Lower lobe of right lung (tissue), 2 donors: ENCODE data around the gene TMEM220. TPM values are rescaled to one million over a fixed set of nuclear protein-coding genes. Genes with fewer than 3 reads are reported as not detected.

Experiments used
- ATAC-seq, 2 donors: fragments of 200-7000 bp; cut with Tn5 transposase; one replicate each; pipeline ENCODE4 v1.9.1; 2020 to 2022; ENCODE audit warnings: mild to moderate bottlenecking in 2 of 2, moderate library complexity in 2 of 2
- DNase-seq: peaks from one replicate; pipeline ENCODE4 v3.0.0-alpha.2; 2020
- H3K27ac ChIP-seq: fragments of 200-600 bp; one replicate; pipeline ENCODE4 v1.8.0; 2022
- H3K27me3 ChIP-seq: fragments of 200-600 bp; one replicate; pipeline ENCODE4 v1.8.0; 2022; ENCODE audit warnings: low read depth
- H3K36me3 ChIP-seq: fragments of 200-600 bp; one replicate; pipeline ENCODE4 v1.8.0; 2022; ENCODE audit warnings: mild to moderate bottlenecking
- H3K4me1 ChIP-seq: fragments of 200-600 bp; one replicate; pipeline ENCODE4 v1.8.0; 2022
- H3K4me3 ChIP-seq: fragments of 200-600 bp; one replicate; pipeline ENCODE4 v1.8.0; 2022; ENCODE audit warnings: mild to moderate bottlenecking
- H3K9me3 ChIP-seq: fragments of 200-600 bp; one replicate; pipeline ENCODE4 v1.8.0; 2022
- CTCF ChIP-seq: fragments of 200-600 bp; IDR thresholded peaks from one replicate; pipeline ENCODE4 v1.8.0; 2022; ENCODE audit warnings: antibody characterized with exemption, mild to moderate bottlenecking
- intact Hi-C: fragments of 100-400 bp; cut with DNase I; formaldehyde crosslinking; loops from one replicate; pipeline ENCODE4 v1.11.0; 2022
- long read RNA-seq: library from polyadenylated mRNA; unstranded; transcript quantifications from one replicate; pipeline ENCODE4 v2.0.0, GENCODE V29; 2021
- total RNA-seq: library from RNA; stranded (reverse); fragmentation: NEBNext Ultra II Directional; extraction: Animal tissue kit (Norgen Biotek cat#: 25700); gene quantifications from one replicate; pipeline ENCODE4 v1.2.1, GENCODE V29; 2021
- donor health status: DM: no; HTN: yes; CAD: no; lungs with severe emphysema.

Gene TMEM220
- total RNA-seq: 10.8 TPM
- long read RNA-seq, partial matches to known transcripts: 0 of 18 reads
- long read RNA-seq, other reads (novel, unspliced or antisense): 12 of 18 reads

GRCh38 chr17:10729334-10730193 lies at the start of gene TMEM220:
Gene TMEM220 (minus strand): TSS chr17:10730023. CDS start chr17:10729851, 172 bp downstream.
- H3K4me1 ChIP-seq: peaks cover 7% of the 10 kb centered on the region
- DNase-seq (peak; percentile 87), ATAC-seq (peak; percentile 96 to 98)
- intact Hi-C loops: no loop called here
- H3K9me3 ChIP-seq: no peaks in the 10 kb centered on the region
- peak within 1 kb of the TSS; percentile 77 for H3K4me3 ChIP-seq
- H3K27me3 ChIP-seq: no peaks in the 10 kb centered on the region
- peaks cover 14% of the 10 kb centered on the region for H3K36me3 ChIP-seq
- peak within 1 kb of the TSS; percentile 93 for H3K27ac ChIP-seq
- no peak for TF ChIP-seq CTCF

- ATAC-seq: no peak
- intact Hi-C loops: no loop called here
Measured at GRCh38 chr17:10779609-10780008, 49.8 kb upstream of the TMEM220 start.

GRCh38 chr17:10777890-10778289 lies 48.1 kb upstream of the TMEM220 start:
- no peak for TF ChIP-seq CTCF
- no peak for DNase-seq
- ATAC-seq: no peak
- intact Hi-C loops: no loop called here
- H3K9me3 ChIP-seq: no peaks in the 10 kb centered on the region
- no peak overlapping the region for H3K27ac ChIP-seq
- H3K4me1 ChIP-seq: no peaks in the 10 kb centered on the region
- no peaks in the 10 kb centered on the region for H3K27me3 ChIP-seq
- H3K4me3 ChIP-seq: no peak overlapping the region
- no peaks in the 10 kb centered on the region for H3K36me3 ChIP-seq

More at GRCh38 chr17:10779609-10780008, 49.8 kb upstream of the TMEM220 start:
- Histone ChIP-seq H3K36me3 (no peaks in the 10 kb centered on the region), H3K27me3 (no peaks in the 10 kb centered on the region), H3K27ac (no peak overlapping the region), H3K4me3 (no peak overlapping the region), H3K9me3 (no peaks in the 10 kb centered on the region), H3K4me1 (no peaks in the 10 kb centered on the region)
- DNase-seq: no peak
- TF ChIP-seq CTCF: no peak

GRCh38 chr17:10777131-10777807 lies 47.4 kb upstream of the TMEM220 start:
- intact Hi-C loops: no loop called here
- Histone ChIP-seq H3K4me1 (no peaks in the 10 kb centered on the region), H3K9me3 (peaks cover 3% of the 10 kb centered on the region), H3K27ac (no peak overlapping the region), H3K27me3 (no peaks in the 10 kb centered on the region), H3K4me3 (no peak overlapping the region), H3K36me3 (no peaks in the 10 kb centered on the region)
- TF ChIP-seq CTCF: no peak
- DNase-seq: no peak
- no peak for ATAC-seq

GRCh38 chr17:10776381-10776780 lies 46.6 kb upstream of the TMEM220 start:
- TF ChIP-seq CTCF: no peak
- no peaks in the 10 kb centered on the region for H3K4me1 ChIP-seq
- no peaks in the 10 kb centered on the region for H3K27me3 ChIP-seq
- H3K4me3 ChIP-seq: no peak overlapping the region
- DNase-seq (no peak), ATAC-seq (no peak)
- no peaks in the 10 kb centered on the region for H3K36me3 ChIP-seq
- H3K27ac ChIP-seq: no peak overlapping the region
- H3K9me3 ChIP-seq: peaks cover 4% of the 10 kb centered on the region
- intact Hi-C loops: no loop called here
